H1 (cell line): ENCODE data around the gene ATP11C. TPM values are rescaled to one million over a fixed set of nuclear protein-coding genes. Genes with fewer than 3 reads are reported as not detected.

Source experiments
- CTCF ChIA-PET: fragments of 300-600 bp; sonication (Branson Sonifier 250); formaldehyde crosslinking; loops from one replicate; lab custom pipeline; 2021; ENCODE audit not compliant: partially characterized antibody; lab: Charles Lee
- POLR2A ChIA-PET: fragments of 300-600 bp; sonication (Branson Sonifier 250); formaldehyde crosslinking; loops from one replicate; lab custom pipeline; 2021; ENCODE audit warnings: inconsistent platforms; ENCODE audit not compliant: partially characterized antibody; lab: Charles Lee
- DNase-seq, 2 experiments: peaks; one replicate each; pipeline versions ENCODE4 v3.0.0 to v3.0.0-alpha.2; 2010 to 2022; ENCODE audit warnings: low spot score in 2 of 2, low read depth in 1 of 2, mixed read lengths in 1 of 2
- FAIRE-seq: peaks from 2 replicates; lab custom pipeline; 2011; peaks lifted over from hg19 to GRCh38; lab: Jason Lieb, UNC
- H2AFZ ChIP-seq: 2 replicates; pipeline ENCODE4 v1.8.1; 2012; ENCODE audit warnings: low read length, inconsistent platforms
- H2AK5ac ChIP-seq: 2 replicates; pipeline ENCODE4 v1.6.1; 2013; ENCODE audit warnings: low read depth, low read length
- H2BK120ac ChIP-seq: replicated peaks from 2 replicates; pipeline ENCODE3; 2013; ENCODE audit warnings: low read depth, low read length, inconsistent platforms
- H2BK12ac ChIP-seq: 2 replicates; pipeline ENCODE4 v1.6.1; 2013; ENCODE audit warnings: low read depth, low read length
- H2BK15ac ChIP-seq: 2 replicates; pipeline ENCODE4 v1.6.1; 2013; ENCODE audit warnings: low read length
- H2BK20ac ChIP-seq: 2 replicates; pipeline ENCODE4 v1.6.1; 2013; ENCODE audit warnings: low read length
- H2BK5ac ChIP-seq: 2 replicates; pipeline ENCODE4 v1.6.1; 2013; ENCODE audit warnings: low read depth, low read length
- H3K14ac ChIP-seq: 2 replicates; pipeline ENCODE4 v1.6.1; 2013; ENCODE audit warnings: inconsistent platforms; ENCODE audit not compliant: insufficient read length
- H3K18ac ChIP-seq: 2 replicates; pipeline ENCODE4 v1.6.1; 2013; ENCODE audit warnings: low read length; ENCODE audit errors: extremely low read depth
- H3K23ac ChIP-seq: 2 replicates; pipeline ENCODE4 v1.6.1; 2013; ENCODE audit warnings: inconsistent platforms; ENCODE audit not compliant: insufficient read length
- H3K23me2 ChIP-seq: 2 replicates; pipeline ENCODE4 v1.6.1; 2013; ENCODE audit warnings: low read depth, low read length
- H3K27ac ChIP-seq: 2 replicates; pipeline ENCODE4 v1.6.1; 2011; ENCODE audit warnings: low read depth, low read length, inconsistent platforms
- H3K27me3 ChIP-seq, 4 experiments: replicated peaks in 1 of 4; 1 replicate in 1 of 4; 2 replicates in 3 of 4; pipeline versions ENCODE4 v1.6.1 to v1.8.1; 2011 to 2013; ENCODE audit warnings: low read length in 3 of 4, mild to moderate bottlenecking in 3 of 4, inconsistent platforms in 2 of 4, mixed read lengths in 2 of 4, moderate library complexity in 1 of 4; ENCODE audit not compliant: control insufficient read depth in 3 of 4, insufficient read depth in 3 of 4; ENCODE audit errors: extremely low read depth in 1 of 4
- H3K36me3 ChIP-seq, 4 experiments: 2 replicates each; pipeline versions ENCODE4 v1.6.1 to v1.8.1; 2011 to 2013; ENCODE audit warnings: mild to moderate bottlenecking in 4 of 4, low read length in 3 of 4, moderate library complexity in 2 of 4, control low read depth in 1 of 4, inconsistent platforms in 1 of 4; ENCODE audit not compliant: insufficient read depth in 4 of 4, control insufficient read depth in 2 of 4
- H3K4ac ChIP-seq: replicated peaks from 2 replicates; pipeline ENCODE3; 2013; ENCODE audit warnings: low read length, low read depth, mixed read lengths, inconsistent platforms; ENCODE audit not compliant: insufficient read length
- H3K4me1 ChIP-seq, 4 experiments: replicated peaks in 1 of 4; 1 replicate in 1 of 4; 2 replicates in 3 of 4; pipeline versions ENCODE4 v1.6.1 to v1.8.1; 2011 to 2013; ENCODE audit warnings: low read length in 3 of 4, inconsistent platforms in 2 of 4, mixed read lengths in 1 of 4; ENCODE audit not compliant: insufficient read depth in 4 of 4, control insufficient read depth in 3 of 4
- H3K4me2 ChIP-seq, 2 experiments: 2 replicates each; pipeline versions ENCODE4 v1.6.1 to v1.8.1; 2011 to 2013; ENCODE audit warnings: low read depth in 2 of 2, low read length in 2 of 2, control low read depth in 1 of 2, inconsistent platforms in 1 of 2, mild to moderate bottlenecking in 1 of 2; ENCODE audit not compliant: insufficient read depth in 1 of 2
- H3K4me3 ChIP-seq, 4 experiments: fragments of 200-600, 300-600 bp in 1 of 4; sonication (generic), shearing (Covaris generic), sonication (Bioruptor Twin) in 1 of 4; 2 replicates each; pipeline versions ENCODE4 v1.5.1 to v1.8.1; 2011 to 2016; ENCODE audit warnings: low read length in 4 of 4, low read depth in 3 of 4, control low read depth in 2 of 4, inconsistent platforms in 2 of 4, mild to moderate bottlenecking in 2 of 4, mixed read lengths in 1 of 4, moderate library complexity in 1 of 4; ENCODE audit not compliant: insufficient read depth in 2 of 4; ENCODE audit errors: extremely low read depth in 1 of 4
- H3K56ac ChIP-seq: replicated peaks from 2 replicates; pipeline ENCODE3; 2013; ENCODE audit warnings: low read depth, mild to moderate bottlenecking, mixed read lengths, low read length, inconsistent platforms; ENCODE audit not compliant: insufficient read length
- H3K79me1 ChIP-seq: 2 replicates; pipeline ENCODE4 v1.6.1; 2013; ENCODE audit warnings: low read depth, low read length, control low read depth
- H3K79me2 ChIP-seq, 2 experiments: 2 replicates each; pipeline versions ENCODE4 v1.6.1 to v1.8.1; 2012 to 2013; ENCODE audit warnings: low read length in 2 of 2, mild to moderate bottlenecking in 2 of 2, inconsistent platforms in 1 of 2; ENCODE audit not compliant: insufficient read depth in 2 of 2, control insufficient read depth in 1 of 2
- H3K9ac ChIP-seq, 4 experiments: replicated peaks in 1 of 4; 1 replicate in 1 of 4; 2 replicates in 3 of 4; pipeline versions ENCODE4 v1.6.1 to v1.8.1; 2011 to 2013; ENCODE audit warnings: low read depth in 3 of 4, low read length in 3 of 4, control low read depth in 2 of 4, mild to moderate bottlenecking in 2 of 4, moderate library complexity in 2 of 4, inconsistent platforms in 1 of 4; ENCODE audit errors: extremely low read depth in 1 of 4
- H3K9me3 ChIP-seq, 2 experiments: 2 replicates each; pipeline versions ENCODE4 v1.6.1 to v1.8.1; 2012 to 2013; ENCODE audit warnings: mild to moderate bottlenecking in 2 of 2, moderate library complexity in 2 of 2, control low read depth in 1 of 2, inconsistent platforms in 1 of 2, low read depth in 1 of 2, low read length in 1 of 2, mixed read lengths in 1 of 2; ENCODE audit not compliant: insufficient read depth in 2 of 2
- H4K20me1 ChIP-seq, 2 experiments: replicated peaks in 1 of 2; 2 replicates each; pipeline versions ENCODE3 to v1.8.1; 2011 to 2013; ENCODE audit warnings: inconsistent platforms in 2 of 2, low read length in 2 of 2, mild to moderate bottlenecking in 1 of 2; ENCODE audit not compliant: insufficient read depth in 2 of 2, control insufficient read depth in 1 of 2
- H4K5ac ChIP-seq: 2 replicates; pipeline ENCODE4 v1.6.1; 2013; ENCODE audit warnings: low read length, low read depth, mixed read lengths, inconsistent platforms; ENCODE audit not compliant: insufficient read length
- H4K8ac ChIP-seq: 2 replicates; pipeline ENCODE4 v1.8.0; 2013; ENCODE audit warnings: mild to moderate bottlenecking, moderate library complexity, low read length, inconsistent platforms; ENCODE audit not compliant: insufficient read depth; ENCODE audit errors: extremely low read depth
- H4K91ac ChIP-seq: replicated peaks from 2 replicates; pipeline ENCODE3; 2013; ENCODE audit warnings: low read length, mixed read lengths, inconsistent platforms; ENCODE audit not compliant: insufficient read length
- ATF2 ChIP-seq: IDR thresholded peaks from 2 replicates; pipeline ENCODE4 v1.6.1; 2012; ENCODE audit warnings: low read length, inconsistent platforms
- CEBPB ChIP-seq: IDR thresholded peaks from 2 replicates; pipeline ENCODE4 v1.6.1; 2012; ENCODE audit warnings: low read depth, low read length
- FOSL1 ChIP-seq: IDR thresholded peaks from 2 replicates; pipeline ENCODE4 v1.6.1; 2011; ENCODE audit warnings: mild to moderate bottlenecking, low read depth, low read length, moderate library complexity; ENCODE audit not compliant: insufficient read depth
- JUND ChIP-seq: IDR thresholded peaks from 2 replicates; pipeline ENCODE4 v1.6.1; 2011; ENCODE audit warnings: mild to moderate bottlenecking, improper control_type of control experiment, low read length
- MAX ChIP-seq: IDR thresholded peaks from 2 replicates; pipeline ENCODE4 v1.6.1; 2012; ENCODE audit warnings: inconsistent platforms
- SRF ChIP-seq: IDR thresholded peaks from 2 replicates; pipeline ENCODE4 v1.6.1; 2011; ENCODE audit warnings: mild to moderate bottlenecking, low read depth, low read length, moderate library complexity
- WGBS, 2 experiments: shearing (Covaris generic) in 1 of 2; methylation state at CpG; one replicate each; pipeline versions ENCODE4 v1.1.6 to v1.1.7; 2013 to 2015; ENCODE audit warnings: low lambda C conversion rate in 2 of 2, mixed read lengths in 2 of 2, inconsistent platforms in 1 of 2, low coverage in 1 of 2, missing lambda C conversion rate in 1 of 2; ENCODE audit not compliant: insufficient replicate concordance in 2 of 2, insufficient coverage in 1 of 2, insufficient read length in 1 of 2; ENCODE audit errors: extremely low coverage in 1 of 2, missing lambda C conversion rate in 1 of 2; 5-methylcytosine and 5-hydroxymethylcytosine counted together
- polyA plus RNA-seq, 7 experiments: library from polyadenylated mRNA; depleted of rRNA in 3 of 7; stranded (reverse) in 5 of 7; unstranded in 2 of 7; fragments of >200 nt in 5 of 7; fragments of 200-250 nt in 2 of 7; gene quantifications; 1 replicate in 5 of 7; 2 replicates in 1 of 7; 4 replicates in 1 of 7; pipeline versions ENCODE4 v1.2.1 to v1.2.3, GENCODE V29; 2011 to 2013; ENCODE audit warnings: missing spikeins in 2 of 7, mixed read lengths in 2 of 7
- total RNA-seq: library from RNA; stranded (reverse); fragmentation: NEBNext Ultra II Directional; extraction: Animal tissue kit (Norgen Biotek cat#: 25700); gene quantifications from 2 replicates; pipeline ENCODE4 v1.2.1, GENCODE V29; 2021

Gene ATP11C
- total and polyA plus RNA-seq, 2 of the 8 experiments (the other 6 are each of a cell fraction or from before 2014, with no cell fraction given), result 14.7 to 52.1 TPM

GRCh38 chrX:139787601-139788000, 145.3 kb downstream of the ATP11C start:
- Histone ChIP-seq H2BK120ac (no peak overlapping the region), H2BK15ac (no peak overlapping the region), H2AFZ (no peak overlapping the region), H4K91ac (no peak overlapping the region), H2BK5ac (no peak overlapping the region), H3K27me3 (no peaks in the 10 kb centered on the region), H3K4me3 (no peak overlapping the region), H3K23ac (no peak overlapping the region), H3K4me2 (no peak overlapping the region), H3K56ac (no peak overlapping the region), H4K5ac (no peak overlapping the region), H3K79me1 (no peaks in the 10 kb centered on the region), H3K23me2 (no peaks in the 10 kb centered on the region), H3K36me3 (peaks cover 6 to 16% (median 10%) of the 10 kb centered on the region in 4 experiments; a peak in 6 of 8 replicates), H2BK20ac (no peak overlapping the region), H3K4me1 (no peaks in the 10 kb centered on the region), H3K27ac (no peak overlapping the region), H3K4ac (no peak overlapping the region), H4K20me1 (no peaks in the 10 kb centered on the region)
- DNase-seq (no peak), FAIRE-seq (no peak)
- CTCF ChIA-PET, result no interaction called here
- TF ChIP-seq CEBPB (no peak), JUND (no peak), SRF (no peak), ATF2 (no peak), MAX (no peak), FOSL1 (no peak)
- TF ChIP-seq, all 59 proteins: peak for 0
- H2BK12ac ChIP-seq, result no peak overlapping the region
- no peaks in the 10 kb centered on the region for H3K9me3 ChIP-seq
- POLR2A ChIA-PET, result no interaction called here
- H3K9ac ChIP-seq, result no peak overlapping the region
- H2AK5ac ChIP-seq, result no peak overlapping the region
- WGBS, 2 experiments, result 93% methylated on average over 2 of the region's 2 CpGs; no CpG with 5 or more reads in 1 of the 2 experiments
- H3K79me2 ChIP-seq, result no peaks in the 10 kb centered on the region
- H3K14ac ChIP-seq, result no peak overlapping the region
- H3K18ac ChIP-seq, result no peak overlapping the region
- H4K8ac ChIP-seq, result no peak overlapping the region
